Stomach smooth muscle (tissue), 2 donors: ENCODE measurements around the gene HAGH.

ENCODE experiments used
- H3K27ac ChIP-seq: one replicate; pipeline ENCODE4 v1.7.0; 2013; ENCODE audit warnings: mild to moderate bottlenecking, low read length, inconsistent platforms
- H3K27me3 ChIP-seq, 2 donors: one replicate each; pipeline ENCODE4 v1.7.0; 2013; ENCODE audit warnings: low read length in 2 of 2; ENCODE audit not compliant: insufficient read depth in 2 of 2, control insufficient read depth in 1 of 2
- H3K36me3 ChIP-seq, 2 donors: one replicate each; pipeline ENCODE4 v1.7.0; 2013; ENCODE audit warnings: low read length in 2 of 2; ENCODE audit not compliant: control insufficient read depth in 2 of 2, insufficient read depth in 2 of 2
- H3K4me1 ChIP-seq: one replicate; pipeline ENCODE4 v1.7.0; 2013; ENCODE audit warnings: low read length; ENCODE audit not compliant: control insufficient read depth, insufficient read depth
- H3K4me3 ChIP-seq, 2 donors: one replicate each; pipeline ENCODE4 v1.7.0; 2013; ENCODE audit warnings: low read length in 2 of 2
- H3K9ac ChIP-seq, 2 donors: one replicate each; pipeline ENCODE4 v1.7.0; 2013; ENCODE audit warnings: low read length in 2 of 2, mild to moderate bottlenecking in 1 of 2
- H3K9me3 ChIP-seq, 2 donors: one replicate each; pipeline ENCODE4 v1.7.0; 2013; ENCODE audit warnings: low read length in 2 of 2; ENCODE audit not compliant: control insufficient read depth in 2 of 2
- donor health status: healthy.
- donor health status: Pancreatic carcinoma.

HAGH gene

DNA sequence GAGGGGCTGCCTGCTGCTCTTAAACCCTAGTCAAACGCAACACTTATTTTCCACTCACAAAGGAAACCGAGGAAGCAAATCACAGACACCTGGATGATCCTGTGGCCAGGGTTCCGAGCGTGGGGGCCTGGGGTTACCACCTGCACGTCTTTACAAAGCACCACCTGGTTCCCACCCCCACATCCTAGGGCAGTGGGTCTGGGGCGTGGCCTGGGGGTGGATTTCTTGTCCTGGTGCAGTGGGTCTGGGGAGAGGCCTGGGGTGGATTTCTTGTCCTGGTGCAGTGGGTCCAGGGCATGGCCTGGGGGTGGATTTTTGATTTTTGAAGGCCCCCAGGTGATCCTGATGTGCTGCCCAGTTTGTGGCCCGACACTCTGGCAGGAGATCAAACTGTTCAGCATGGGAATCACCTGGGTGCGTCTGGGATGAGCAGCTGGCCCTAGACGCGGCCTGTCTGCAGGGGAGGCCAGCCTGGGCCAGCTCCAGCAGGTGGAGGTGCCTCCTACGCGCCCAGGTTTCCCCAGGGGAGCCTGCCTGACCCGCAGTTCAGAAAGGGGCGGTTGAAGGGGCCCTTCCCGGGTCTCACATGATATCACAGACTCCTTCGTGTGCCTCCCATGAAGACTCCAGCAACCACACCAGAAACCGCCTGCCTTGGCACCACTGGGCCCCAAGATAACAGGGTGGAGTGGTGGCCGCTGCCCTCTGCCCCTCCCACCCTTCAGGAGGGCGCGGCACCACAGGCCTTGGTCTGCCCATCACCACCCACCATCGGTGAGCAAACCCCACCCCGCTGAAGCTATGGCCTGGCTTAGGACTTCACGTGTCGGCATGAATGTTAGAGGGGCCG, 6.3 kb downstream of the HAGH start:
- H3K27ac ChIP-seq = no peak overlapping the region
- peaks cover 6% of the 10 kb centered on the region for H3K4me1 ChIP-seq
- H3K9me3 ChIP-seq = no peaks in the 10 kb centered on the region
- H3K4me3 ChIP-seq = no peak overlapping the region
- H3K9ac ChIP-seq = no peak overlapping the region
- H3K36me3 ChIP-seq = peaks cover 17 to 33% of the 10 kb centered on the region in 2 donors
- H3K27me3 ChIP-seq = no peaks in the 10 kb centered on the region

DNA sequence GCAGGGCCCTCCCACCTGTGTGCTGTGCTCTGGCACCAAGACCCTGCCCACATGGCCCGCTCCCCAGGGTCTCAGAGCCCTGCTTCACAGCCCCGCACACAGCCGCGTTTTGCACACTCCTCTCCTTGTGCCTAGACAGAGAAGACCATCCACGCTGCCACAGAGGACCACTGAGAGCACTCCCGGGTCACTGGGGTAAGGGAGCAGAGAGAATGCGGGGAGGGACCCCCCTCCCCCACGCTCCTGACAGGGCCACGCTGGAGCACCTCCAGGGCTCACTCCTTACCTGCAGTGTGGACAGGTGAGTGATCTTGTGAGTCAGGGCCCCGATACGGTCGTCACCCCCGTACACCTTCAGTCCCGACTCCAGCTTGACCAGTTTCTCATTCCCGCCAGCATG, 7.0 kb downstream of the HAGH start:
- no peak overlapping the region for H3K4me3 ChIP-seq
- H3K27me3 ChIP-seq = no peaks in the 10 kb centered on the region
- no peak overlapping the region for H3K27ac ChIP-seq
- H3K4me1 ChIP-seq = peaks cover 3% of the 10 kb centered on the region
- no peaks in the 10 kb centered on the region for H3K9me3 ChIP-seq
- no peak overlapping the region for H3K9ac ChIP-seq
- H3K36me3 ChIP-seq = peaks cover 17 to 35% of the 10 kb centered on the region in 2 donors

DNA sequence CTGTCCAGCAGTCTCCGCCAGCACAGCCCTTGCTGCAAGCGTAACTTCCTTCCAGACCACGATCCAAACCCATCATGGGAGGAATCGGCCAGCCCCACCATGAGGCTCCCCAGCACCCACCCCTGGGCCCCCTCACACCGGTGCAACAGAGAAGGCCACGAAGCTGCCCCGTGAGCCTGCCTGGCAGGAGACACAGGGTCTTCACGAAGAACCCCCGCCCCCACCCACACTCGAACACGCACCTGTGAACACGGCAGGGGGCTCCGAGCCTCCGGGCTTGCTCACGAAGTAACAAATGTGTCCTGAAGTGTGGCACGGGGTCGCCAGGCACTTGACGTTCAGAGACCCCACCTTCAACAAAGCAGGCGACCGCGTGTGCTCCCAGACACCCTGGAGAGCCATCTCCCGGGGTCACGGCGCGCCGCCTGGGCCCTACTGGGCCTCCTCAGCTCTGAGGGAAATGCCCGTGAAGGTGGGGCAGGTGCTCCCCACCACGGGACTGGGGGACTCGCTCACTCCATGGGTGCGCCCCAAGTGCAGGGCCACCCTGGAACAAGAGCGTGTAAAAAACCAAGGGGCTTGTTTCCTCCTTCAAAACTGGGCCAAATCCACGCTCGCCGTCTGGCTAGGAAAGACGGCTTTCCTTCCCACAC, 7.6 kb downstream of the HAGH start:
- Histone ChIP-seq H3K27me3 (no peaks in the 10 kb centered on the region), H3K4me3 (no peak overlapping the region), H3K36me3 (peaks cover 17 to 35% of the 10 kb centered on the region in 2 donors), H3K4me1 (peaks cover 2% of the 10 kb centered on the region), H3K27ac (no peak overlapping the region), H3K9ac (no peak overlapping the region), H3K9me3 (no peaks in the 10 kb centered on the region)

DNA sequence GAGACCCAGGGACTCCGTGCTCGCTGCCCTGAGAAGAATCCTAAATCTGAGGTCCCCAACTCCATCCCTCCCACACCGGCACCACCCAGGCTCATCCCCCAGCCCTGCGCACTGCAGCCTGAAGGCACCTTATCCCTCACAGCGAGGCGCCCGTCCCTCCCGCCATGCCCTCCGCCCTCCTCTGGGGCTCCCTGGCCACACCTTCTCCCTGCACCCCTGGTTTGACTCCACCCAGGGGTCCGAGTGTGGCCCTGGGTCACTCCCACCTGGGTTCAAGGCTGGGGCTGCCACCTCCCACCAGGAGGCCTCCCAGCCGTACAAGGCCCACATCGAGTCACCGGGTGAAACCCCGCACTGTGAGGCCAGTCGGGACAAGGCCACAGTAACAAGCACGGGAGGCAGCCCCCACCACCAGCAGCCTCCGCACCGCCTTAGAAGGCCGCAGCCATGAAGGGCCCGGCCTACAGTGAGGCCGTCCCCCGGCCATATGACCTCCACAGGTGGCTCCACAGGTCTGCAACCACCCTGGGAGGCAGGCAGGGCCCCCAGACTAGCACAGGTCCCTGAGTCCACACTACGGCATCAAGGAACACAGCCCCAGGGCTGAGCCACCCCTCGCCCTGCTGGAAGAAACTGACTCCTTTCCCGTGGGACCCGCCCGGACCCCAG, 8.3 kb downstream of the HAGH start:
- Histone ChIP-seq H3K9ac (no peak overlapping the region), H3K36me3 (peaks cover 20 to 35% of the 10 kb centered on the region in 2 donors), H3K9me3 (no peaks in the 10 kb centered on the region), H3K4me3 (no peak overlapping the region), H3K4me1 (no peaks in the 10 kb centered on the region), H3K27ac (no peak overlapping the region), H3K27me3 (no peaks in the 10 kb centered on the region)

DNA sequence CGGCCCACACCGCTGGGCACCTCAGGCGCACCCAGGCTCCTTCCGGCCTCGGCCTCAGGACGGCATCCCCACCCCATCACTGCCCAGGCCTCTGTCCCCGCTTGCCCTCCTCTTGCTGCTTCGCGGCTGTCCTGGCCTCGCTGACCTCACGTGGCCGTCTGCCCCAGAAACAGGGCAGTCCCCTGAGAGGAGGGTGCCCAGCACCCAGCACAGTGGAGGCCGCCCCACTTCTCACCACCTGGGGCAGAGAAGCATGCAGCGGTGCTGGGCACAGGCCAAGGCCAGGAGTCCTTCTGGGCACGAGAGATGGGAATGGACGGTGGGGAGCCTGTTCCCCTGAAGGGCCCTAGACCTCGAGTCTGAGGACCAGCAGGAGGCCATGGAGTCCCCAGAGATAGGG, 8.9 kb downstream of the HAGH start:
- no peak overlapping the region for H3K27ac ChIP-seq
- H3K36me3 ChIP-seq = peaks cover 20 to 32% of the 10 kb centered on the region in 2 donors
- H3K9me3 ChIP-seq = no peaks in the 10 kb centered on the region
- no peak overlapping the region for H3K9ac ChIP-seq
- H3K4me1 ChIP-seq = no peaks in the 10 kb centered on the region
- H3K27me3 ChIP-seq = no peaks in the 10 kb centered on the region
- H3K4me3 ChIP-seq = no peak overlapping the region

DNA sequence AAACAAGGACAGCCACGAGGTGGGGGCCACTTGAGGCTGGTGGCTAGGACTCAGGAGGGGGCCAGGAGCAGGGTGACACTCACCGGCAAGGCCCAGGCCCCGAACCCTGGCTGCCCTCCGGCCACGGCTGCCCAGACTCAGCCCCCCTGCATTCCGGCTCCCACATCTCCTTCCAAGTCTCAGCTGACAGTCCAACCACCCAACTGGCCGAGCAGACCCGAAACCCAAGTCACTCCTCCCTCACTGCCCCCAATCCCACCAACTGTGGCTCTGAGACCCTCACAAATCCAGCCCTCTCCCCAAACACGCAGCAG, 9.4 kb downstream of the HAGH start:
- no peaks in the 10 kb centered on the region for H3K27me3 ChIP-seq
- no peak overlapping the region for H3K9ac ChIP-seq
- no peaks in the 10 kb centered on the region for H3K4me1 ChIP-seq
- peaks cover 17 to 27% of the 10 kb centered on the region in 2 donors for H3K36me3 ChIP-seq
- no peak overlapping the region for H3K27ac ChIP-seq
- H3K4me3 ChIP-seq = no peak overlapping the region
- H3K9me3 ChIP-seq = no peaks in the 10 kb centered on the region

DNA sequence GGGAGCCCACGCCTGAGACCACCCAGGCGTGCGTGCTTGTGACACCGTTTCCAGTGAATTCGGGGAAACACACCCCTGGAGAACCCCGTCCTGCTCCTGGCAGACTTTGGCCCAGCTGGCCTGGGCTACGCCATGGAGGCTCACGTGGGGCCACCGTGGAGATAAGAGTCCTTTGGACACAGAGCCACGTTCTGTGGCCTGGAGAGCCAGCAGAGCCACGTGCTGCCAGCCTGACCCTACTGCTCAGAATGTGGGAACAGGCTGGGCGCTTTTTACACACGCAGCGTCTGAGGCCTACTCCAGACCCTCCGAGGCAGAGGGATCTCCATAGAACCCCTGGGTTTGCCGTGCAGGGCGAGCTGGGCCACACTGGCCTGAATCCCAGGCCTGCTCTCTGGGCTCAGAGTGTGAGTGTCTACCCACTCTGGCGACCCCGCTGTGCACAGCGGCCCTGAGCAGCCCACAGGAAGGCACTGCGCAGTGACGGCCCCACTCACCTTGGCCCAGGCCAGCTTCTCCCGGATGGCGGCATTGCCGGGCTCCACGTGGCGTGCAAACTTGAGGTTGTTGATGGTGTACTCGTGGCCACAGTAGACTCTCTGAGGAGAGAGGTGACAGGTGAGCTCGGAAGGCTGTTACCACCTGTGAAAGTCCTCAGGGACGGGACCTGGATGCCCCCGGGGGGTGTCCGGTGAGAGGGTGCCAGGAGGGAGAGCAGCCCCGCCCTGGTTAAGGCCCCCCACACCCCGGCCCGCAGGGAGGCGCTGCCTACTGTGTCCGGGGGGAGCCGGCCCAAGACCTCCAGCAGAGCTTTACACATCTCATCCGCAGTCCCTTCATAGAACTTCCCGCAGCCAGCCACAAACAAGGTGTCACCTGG, 10.0 kb downstream of the HAGH start:
- no peak overlapping the region for H3K9ac ChIP-seq
- no peaks in the 10 kb centered on the region for H3K9me3 ChIP-seq
- H3K27ac ChIP-seq = no peak overlapping the region
- peaks cover 12 to 24% of the 10 kb centered on the region in 2 donors for H3K36me3 ChIP-seq
- H3K4me3 ChIP-seq = no peak overlapping the region
- H3K27me3 ChIP-seq = no peaks in the 10 kb centered on the region
- H3K4me1 ChIP-seq = no peaks in the 10 kb centered on the region

DNA sequence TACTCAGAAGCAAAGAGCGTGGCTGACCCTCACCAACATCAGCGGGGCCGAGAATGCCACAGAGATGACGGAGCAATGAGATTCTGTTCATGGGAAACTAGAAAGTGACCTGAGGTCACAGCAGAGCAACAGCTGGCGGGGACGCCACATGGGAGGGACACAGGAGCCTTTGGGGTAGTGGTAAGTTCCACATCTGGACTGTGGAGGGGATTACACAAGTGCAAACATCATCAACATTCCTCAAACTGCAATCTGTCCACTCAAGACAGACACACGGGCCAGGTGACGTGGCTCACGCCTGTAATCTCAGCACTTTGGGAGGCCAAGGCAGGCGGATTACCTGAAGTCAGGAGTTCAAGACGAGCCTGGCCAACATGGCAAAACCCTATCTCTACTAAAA, 11.2 kb downstream of the HAGH start:
- Histone ChIP-seq H3K4me3 (no peak overlapping the region), H3K4me1 (no peaks in the 10 kb centered on the region), H3K27me3 (no peaks in the 10 kb centered on the region), H3K9me3 (no peaks in the 10 kb centered on the region), H3K36me3 (peaks cover 12 to 19% of the 10 kb centered on the region in 2 donors), H3K9ac (no peak overlapping the region), H3K27ac (no peak overlapping the region)

DNA sequence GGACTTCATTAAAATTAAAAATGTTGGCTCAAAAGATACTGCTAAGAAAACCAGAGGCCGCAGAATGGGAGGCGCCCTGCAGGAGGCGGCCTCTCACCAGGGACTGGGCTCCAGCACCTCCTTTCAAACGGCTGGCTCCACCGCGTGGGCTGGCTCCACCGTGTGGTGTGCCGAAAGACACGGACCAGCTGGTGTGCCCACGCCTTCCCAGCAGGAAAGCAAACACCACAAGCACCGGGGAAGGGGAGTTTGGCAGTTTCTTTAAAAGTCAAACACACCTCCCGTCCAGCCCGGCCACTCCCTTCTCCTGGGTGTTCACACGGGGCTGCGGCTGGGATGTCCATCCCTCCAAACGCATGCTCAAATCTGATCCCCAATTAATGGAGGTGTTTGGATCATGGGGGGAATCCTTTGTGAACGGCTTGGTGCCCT, 13.9 kb downstream of the HAGH start:
- peaks cover 25 to 30% of the 10 kb centered on the region in 2 donors for H3K36me3 ChIP-seq
- no peak overlapping the region for H3K27ac ChIP-seq
- H3K9ac ChIP-seq = no peak overlapping the region
- H3K9me3 ChIP-seq = no peaks in the 10 kb centered on the region
- H3K4me3 ChIP-seq = no peak overlapping the region
- no peaks in the 10 kb centered on the region for H3K27me3 ChIP-seq
- no peaks in the 10 kb centered on the region for H3K4me1 ChIP-seq

DNA sequence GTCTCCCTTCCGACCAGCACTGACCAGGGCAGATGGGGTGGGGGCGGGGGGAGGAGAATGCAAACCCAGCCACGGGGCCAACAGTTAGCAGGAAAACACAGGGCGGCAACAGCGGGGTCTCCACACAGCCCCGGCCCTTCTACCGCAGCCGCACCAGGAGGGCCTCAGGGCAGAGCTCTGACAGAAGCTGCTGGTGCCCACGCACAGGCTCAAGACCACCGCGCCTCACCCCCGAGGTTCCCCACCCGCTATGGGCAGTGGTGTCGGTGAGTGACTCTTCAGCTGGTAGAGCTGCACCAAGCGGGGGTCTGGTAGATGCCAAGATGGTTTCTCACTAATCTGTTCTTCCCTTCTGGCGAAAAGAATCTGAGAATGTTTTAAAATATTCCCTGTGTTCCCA, 16.1 kb downstream of the HAGH start:
- peaks cover 22 to 24% of the 10 kb centered on the region in 2 donors for H3K36me3 ChIP-seq

More for the DNA sequence above, 16.1 kb downstream of the HAGH start:
- H3K4me3 ChIP-seq = no peak overlapping the region
- H3K27me3 ChIP-seq = no peaks in the 10 kb centered on the region
- no peak overlapping the region for H3K27ac ChIP-seq
- no peaks in the 10 kb centered on the region for H3K4me1 ChIP-seq
- H3K9ac ChIP-seq = no peak overlapping the region
- H3K9me3 ChIP-seq = no peaks in the 10 kb centered on the region
